Bronchial epithelial cell (primary cell): Measurements from ENCODE around the gene C11orf68. TPM values are rescaled to one million over a fixed set of nuclear protein-coding genes. Genes with fewer than 3 reads are reported as not detected.

Experiments used
- DNase-seq: peaks from one replicate; pipeline ENCODE4 v3.0.0-alpha.2; 2010; ENCODE audit warnings: low read depth
- FAIRE-seq: peaks from 2 replicates; lab custom pipeline; 2011; peaks lifted over from hg19 to GRCh38; lab: Jason Lieb, UNC
- H3K27me3 ChIP-seq: 2 replicates; pipeline ENCODE4 v1.5.1; 2011; ENCODE audit warnings: low read length; ENCODE audit not compliant: control insufficient read depth, insufficient read depth
- H3K36me3 ChIP-seq: 2 replicates; pipeline ENCODE4 v1.5.1; 2011; ENCODE audit warnings: low read length; ENCODE audit not compliant: control insufficient read depth, insufficient read depth
- H3K4me3 ChIP-seq: 2 replicates; pipeline ENCODE4 v1.5.1; 2011; ENCODE audit warnings: mild to moderate bottlenecking, low read depth, low read length, control low read depth
- CTCF ChIP-seq: IDR thresholded peaks from 2 replicates; pipeline ENCODE4 v1.5.1; 2011; ENCODE audit warnings: mild to moderate bottlenecking, moderate library complexity, low read length, control low read depth, inconsistent platforms; ENCODE audit not compliant: insufficient read depth, severe bottlenecking
- total RNA-seq: library from RNA; depleted of rRNA; stranded (reverse); fragments of >200 nt; gene quantifications from 2 replicates; pipeline ENCODE4 v1.2.1, GENCODE V29; 2014

C11orf68 gene
- total RNA-seq, 1 donor from 2014 or later = 8.4 TPM

- DNase-seq = no peak
- Histone ChIP-seq H3K4me3 (peak overlapping the region; percentile 86), H3K36me3 (peaks cover 10% of the 10 kb centered on the region), H3K27me3 (no peaks in the 10 kb centered on the region)
- no peak for TF ChIP-seq CTCF
- no peak for FAIRE-seq
These were observed 910 bp upstream of the C11orf68 start for GRCh38 chr11:65919573-65920371.

GRCh38 chr11:65919141-65919572, 295 bp upstream of the C11orf68 start, which contains the start of gene DRAP1:
TSS of gene DRAP1 (plus strand) at chr11:65919426. CDS start at chr11:65919502, 76 bp downstream.
- peak; percentile 84 for DNase-seq
- Histone ChIP-seq H3K27me3 (no peaks in the 10 kb centered on the region), H3K36me3 (peaks cover 10% of the 10 kb centered on the region), H3K4me3 (peak within 1 kb of the TSS; percentile 86)
- FAIRE-seq = no peak
- no peak for TF ChIP-seq CTCF

- no peak overlapping the region for H3K4me3 ChIP-seq
- H3K27me3 ChIP-seq = no peaks in the 10 kb centered on the region
- DNase-seq = no peak
- TF ChIP-seq CTCF = no peak
- FAIRE-seq = no peak
- peaks cover 9% of the 10 kb centered on the region for H3K36me3 ChIP-seq
These were observed 1.2 kb downstream of the C11orf68 start for GRCh38 chr11:65917434-65918210.

- no peak for TF ChIP-seq CTCF
- no peak overlapping the region for H3K4me3 ChIP-seq
- DNase-seq = no peak
These were observed 1.8 kb downstream of the C11orf68 start for GRCh38 chr11:65917077-65917433.

GRCh38 chr11:65916391-65916790, 2.5 kb downstream of the C11orf68 start:
- TF ChIP-seq CTCF = no peak
- FAIRE-seq (no peak), DNase-seq (no peak)
- Histone ChIP-seq H3K36me3 (peaks cover 7% of the 10 kb centered on the region), H3K27me3 (no peaks in the 10 kb centered on the region), H3K4me3 (no peak overlapping the region)

More at GRCh38 chr11:65917077-65917433, 1.8 kb downstream of the C11orf68 start:
- Histone ChIP-seq H3K36me3 (peaks cover 7% of the 10 kb centered on the region), H3K27me3 (no peaks in the 10 kb centered on the region)
- no peak for FAIRE-seq
